ENCODE measurements around the gene CYTIP. TPM values are rescaled to one million over a fixed set of nuclear protein-coding genes. Genes with fewer than 3 reads are reported as not detected.

CYTIP gene
- total and polyA plus RNA-seq, 9 of the 15 experiments (the other 6 are each of a cell fraction or from before 2014, with no cell fraction given), result 0.03 to 0.35 (median 0.26) TPM; not detected in 1

DNA sequence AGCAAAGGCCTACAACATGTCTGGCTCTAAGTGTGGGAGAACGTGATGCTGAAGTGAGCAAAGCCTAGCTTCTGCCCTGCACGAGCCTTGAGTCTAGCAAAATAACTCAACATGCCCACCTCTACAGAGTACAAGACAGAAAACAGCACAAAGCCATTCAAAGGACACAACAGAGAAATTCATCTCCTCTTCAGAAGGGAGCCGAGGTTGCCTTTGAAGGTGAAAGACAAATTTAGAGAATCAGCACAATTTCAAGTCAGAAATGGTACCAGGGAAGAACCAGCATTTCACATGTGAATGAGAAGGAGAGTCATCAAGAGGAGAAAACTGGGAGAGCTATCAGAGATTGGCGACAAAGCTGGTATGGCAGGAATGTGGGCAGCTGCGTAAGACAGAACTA is 21.7 kb upstream of the CYTIP start (continued):
- TF ChIP-seq, protein P1, sequence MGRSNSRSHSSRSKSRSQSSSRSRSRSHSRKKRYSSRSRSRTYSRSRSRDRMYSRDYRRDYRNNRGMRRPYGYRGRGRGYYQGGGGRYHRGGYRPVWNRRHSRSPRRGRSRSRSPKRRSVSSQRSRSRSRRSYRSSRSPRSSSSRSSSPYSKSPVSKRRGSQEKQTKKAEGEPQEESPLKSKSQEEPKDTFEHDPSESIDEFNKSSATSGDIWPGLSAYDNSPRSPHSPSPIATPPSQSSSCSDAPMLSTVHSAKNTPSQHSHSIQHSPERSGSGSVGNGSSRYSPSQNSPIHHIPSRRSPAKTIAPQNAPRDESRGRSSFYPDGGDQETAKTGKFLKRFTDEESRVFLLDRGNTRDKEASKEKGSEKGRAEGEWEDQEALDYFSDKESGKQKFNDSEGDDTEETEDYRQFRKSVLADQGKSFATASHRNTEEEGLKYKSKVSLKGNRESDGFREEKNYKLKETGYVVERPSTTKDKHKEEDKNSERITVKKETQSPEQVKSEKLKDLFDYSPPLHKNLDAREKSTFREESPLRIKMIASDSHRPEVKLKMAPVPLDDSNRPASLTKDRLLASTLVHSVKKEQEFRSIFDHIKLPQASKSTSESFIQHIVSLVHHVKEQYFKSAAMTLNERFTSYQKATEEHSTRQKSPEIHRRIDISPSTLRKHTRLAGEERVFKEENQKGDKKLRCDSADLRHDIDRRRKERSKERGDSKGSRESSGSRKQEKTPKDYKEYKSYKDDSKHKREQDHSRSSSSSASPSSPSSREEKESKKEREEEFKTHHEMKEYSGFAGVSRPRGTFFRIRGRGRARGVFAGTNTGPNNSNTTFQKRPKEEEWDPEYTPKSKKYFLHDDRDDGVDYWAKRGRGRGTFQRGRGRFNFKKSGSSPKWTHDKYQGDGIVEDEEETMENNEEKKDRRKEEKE (IDR thresholded peaks at IDR 0.05; ENCODE audit: borderline replicate concordance in 1 of 2, control insufficient read depth in 1 of 2, low read depth in 2 of 2, low read length in 1 of 2), result no peak
- TF ChIP-seq TEAD4 (IDR thresholded peaks at IDR 0.05; ENCODE audit: low read length) (no peak), TEAD4 (CRISPR knock-in tag; IDR thresholded peaks at IDR 0.05; ENCODE audit: borderline replicate concordance) (no peak), ZNF316 (IDR thresholded peaks at IDR 0.05) (peak; percentile 54; the same call in 1 of the 2 replicates), STAT5A (IDR thresholded peaks at IDR 0.05; ENCODE audit: borderline replicate concordance, low read length) (no peak), ZNF395 (CRISPR knock-in tag; IDR thresholded peaks at IDR 0.05) (no peak)

GRCh38 chr2:157463002-157463401 is 19.1 kb upstream of the CYTIP start:
- ChIA-PET POLR2A (interaction anchor here (0.9 kb wide), 1 partner anchor 160 kb away, joined by 3 read pairs; no protein-coding TSS in a partner anchor), CTCF (ENCODE audit: low intra/inter-chr PET ratio) (no interaction called here)
- BruUV-seq (replicated peaks), result no TSS peak
- no peaks in the 10 kb centered on the region for H3K36me3 ChIP-seq (ENCODE audit: control insufficient read depth, insufficient read depth, low read length)
- H3K4me3 ChIP-seq, result no peak overlapping the region
- no peaks in the 10 kb centered on the region for H3K79me2 ChIP-seq (ENCODE audit: control insufficient read depth, insufficient read depth, low read length)
- in situ Hi-C loops (cut with MboI) (no loop called here), intact Hi-C loops (cut with micrococcal nuclease) (no loop called here)
- no peak for DNase-seq (ENCODE audit: extremely low read depth in 1 of 4, low spot score in 3 of 4)
- no peak overlapping the region for H3K9ac ChIP-seq (ENCODE audit: insufficient read depth in 1 of 2, low read depth in 2 of 2, low read length in 2 of 2)
- H3K27ac ChIP-seq (ENCODE audit: extremely low read depth, low read depth, low read length), result no peak overlapping the region
- no peak for ATAC-seq
- peaks cover 2 to 6% of the 10 kb centered on the region in 2 experiments; a peak in 2 of 5 replicates for H3K27me3 ChIP-seq (ENCODE audit: control insufficient read depth in 2 of 2, insufficient read depth in 2 of 2, low read length in 2 of 2)
- H2AFZ ChIP-seq (ENCODE audit: low read depth, low read length), result no peak overlapping the region
- no peaks in the 10 kb centered on the region for H3K9me1 ChIP-seq (ENCODE audit: control insufficient read depth, insufficient read depth, low read length)
- no peaks in the 10 kb centered on the region; a peak in 1 of 5 replicates for H3K4me1 ChIP-seq (replicated peaks in 1 of 2; ENCODE audit: control insufficient read depth in 2 of 2, insufficient read depth in 2 of 2, low read length in 2 of 2)
- FAIRE-seq, result no peak
- H4K20me1 ChIP-seq (replicated peaks; ENCODE audit: control insufficient read depth, insufficient read depth, low read length), result no peaks in the 10 kb centered on the region
- WGBS (ENCODE audit: insufficient coverage, low coverage, missing lambda C conversion rate), result 4% methylated on average over 6 of the region's 6 CpGs
- no peaks in the 10 kb centered on the region for H3K9me3 ChIP-seq (replicated peaks; ENCODE audit: control insufficient read depth, insufficient read depth, low read depth, low read length)
- no peak overlapping the region for H3K4me2 ChIP-seq (ENCODE audit: insufficient read depth, low read length)
- no peak for TF ChIP-seq ATF1 (CRISPR knock-in tag; IDR thresholded peaks at IDR 0.05)
- TF ChIP-seq ATF1 (tag; IDR thresholded peaks at IDR 0.05), result no peak
- TF ChIP-seq FOXP1 (CRISPR knock-in tag; IDR thresholded peaks at IDR 0.05), result no peak
- no peak for TF ChIP-seq RFX5 (IDR thresholded peaks at IDR 0.05; ENCODE audit: low read depth, low read length)
- TF ChIP-seq RNF2 (IDR thresholded peaks at IDR 0.05), result peak; percentile 48; the same call in 1 of the 2 replicates
- TF ChIP-seq PTRF (tag; IDR thresholded peaks at IDR 0.05), result no peak
- TF ChIP-seq ARID1B (IDR thresholded peaks at IDR 0.05), result no peak
- TF ChIP-seq KAT7 (CRISPR knock-in tag; IDR thresholded peaks at IDR 0.05; ENCODE audit: borderline replicate concordance), result no peak
- TF ChIP-seq MYC (IDR thresholded peaks at IDR 0.05; ENCODE audit: low read depth, low read length), result no peak
- no peak for TF ChIP-seq MYC (CRISPR knock-in tag; IDR thresholded peaks at IDR 0.05; ENCODE audit: borderline replicate concordance, low read depth)
- no peak for TF ChIP-seq ZNF282 (CRISPR knock-in tag; IDR thresholded peaks at IDR 0.05)
- no peak for TF ChIP-seq ZBTB43 (CRISPR knock-in tag; IDR thresholded peaks at IDR 0.05)
